H9 (cell line): Measurements from ENCODE around the gene MYL3. TPM values are rescaled to one million over a fixed set of nuclear protein-coding genes. Genes with fewer than 3 reads are reported as not detected.

Experiments used
- DNase-seq: peaks from one replicate; pipeline ENCODE4 v3.0.0-alpha.2; 2017
- H2AFZ ChIP-seq: one replicate; pipeline ENCODE4 v1.6.1; 2013; ENCODE audit warnings: mild to moderate bottlenecking, low read length, control low read depth, moderate library complexity
- H2AK5ac ChIP-seq: 2 replicates; pipeline ENCODE4 v1.6.1; 2013; ENCODE audit warnings: low read length, control low read depth, mixed read lengths; ENCODE audit not compliant: insufficient read length
- H2BK120ac ChIP-seq: one replicate; pipeline ENCODE4 v1.6.1; 2013; ENCODE audit warnings: low read depth, mild to moderate bottlenecking, low read length, control low read depth, inconsistent platforms; ENCODE audit not compliant: poor library complexity, severe bottlenecking
- H2BK12ac ChIP-seq: 2 replicates; pipeline ENCODE4 v1.6.1; 2013; ENCODE audit warnings: low read length, control low read depth, mixed read lengths, low read depth; ENCODE audit not compliant: insufficient read length
- H2BK15ac ChIP-seq: 2 replicates; pipeline ENCODE4 v1.6.1; 2013; ENCODE audit warnings: low read depth, low read length, control low read depth
- H2BK20ac ChIP-seq: one replicate; pipeline ENCODE4 v1.6.1; 2013; ENCODE audit warnings: low read depth, mild to moderate bottlenecking, low read length, control low read depth, inconsistent platforms; ENCODE audit not compliant: poor library complexity, severe bottlenecking
- H2BK5ac ChIP-seq: 2 replicates; pipeline ENCODE4 v1.6.1; 2013; ENCODE audit warnings: low read length, control low read depth, mixed read lengths; ENCODE audit not compliant: insufficient read length
- H3K14ac ChIP-seq: 2 replicates; pipeline ENCODE4 v1.6.1; 2013; ENCODE audit warnings: low read length, control low read depth; ENCODE audit not compliant: insufficient read depth
- H3K18ac ChIP-seq: 2 replicates; pipeline ENCODE4 v1.6.1; 2013; ENCODE audit warnings: low read depth, mild to moderate bottlenecking, mixed read lengths, low read length, control low read depth; ENCODE audit not compliant: insufficient read length
- H3K23ac ChIP-seq: 2 replicates; pipeline ENCODE4 v1.6.1; 2013; ENCODE audit warnings: low read length, control low read depth, mixed read lengths, low read depth; ENCODE audit not compliant: insufficient read length
- H3K23me2 ChIP-seq: 2 replicates; pipeline ENCODE4 v1.6.1; 2013; ENCODE audit warnings: low read depth, mild to moderate bottlenecking, mixed read lengths, low read length, control low read depth; ENCODE audit not compliant: insufficient read length, poor library complexity, severe bottlenecking
- H3K27ac ChIP-seq: 2 replicates; pipeline ENCODE4 v1.5.1; 2013; ENCODE audit warnings: low read length, control low read depth, mixed read lengths, low read depth; ENCODE audit not compliant: insufficient read length
- H3K27me3 ChIP-seq: 2 replicates; pipeline ENCODE4 v1.6.1; 2013; ENCODE audit warnings: low read length, control low read depth, inconsistent platforms; ENCODE audit not compliant: insufficient read depth
- H3K4ac ChIP-seq: 2 replicates; pipeline ENCODE4 v1.6.1; 2013; ENCODE audit warnings: low read depth, mild to moderate bottlenecking, control low read depth, inconsistent platforms, low read length, moderate library complexity
- H3K4me1 ChIP-seq: 2 replicates; pipeline ENCODE4 v1.6.1; 2013; ENCODE audit warnings: low read length, control low read depth, inconsistent platforms; ENCODE audit not compliant: insufficient read depth
- H3K4me2 ChIP-seq: 2 replicates; pipeline ENCODE4 v1.6.1; 2013; ENCODE audit warnings: low read length, control low read depth, mixed read lengths; ENCODE audit not compliant: insufficient read length, insufficient read depth
- H3K56ac ChIP-seq: 2 replicates; pipeline ENCODE4 v1.6.1; 2013; ENCODE audit warnings: low read depth, mild to moderate bottlenecking, mixed read lengths, low read length, control low read depth; ENCODE audit not compliant: insufficient read length
- H3K79me1 ChIP-seq: 2 replicates; pipeline ENCODE4 v1.6.1; 2013; ENCODE audit warnings: low read depth, mild to moderate bottlenecking, moderate library complexity, low read length, control low read depth, inconsistent platforms; ENCODE audit not compliant: insufficient read depth, poor library complexity, severe bottlenecking
- H3K79me2 ChIP-seq: 2 replicates; pipeline ENCODE4 v1.6.1; 2013; ENCODE audit warnings: low read length, control low read depth, inconsistent platforms; ENCODE audit not compliant: insufficient read depth
- H3K9ac ChIP-seq: 2 replicates; pipeline ENCODE4 v1.6.1; 2013; ENCODE audit warnings: low read length, control low read depth, mixed read lengths; ENCODE audit not compliant: insufficient read length; ENCODE audit errors: extremely low read depth
- H3K9me3 ChIP-seq: one replicate; pipeline ENCODE4 v1.6.1; 2013; ENCODE audit warnings: low read depth, low read length, inconsistent platforms; ENCODE audit not compliant: control insufficient read depth
- H3T11ph ChIP-seq: one replicate; pipeline ENCODE4 v1.6.1; 2013; ENCODE audit warnings: mild to moderate bottlenecking, low read length, control low read depth, inconsistent platforms
- H4K20me1 ChIP-seq: one replicate; pipeline ENCODE4 v1.6.1; 2013; ENCODE audit not compliant: control insufficient read depth, insufficient read length, insufficient read depth
- H4K5ac ChIP-seq: 2 replicates; pipeline ENCODE4 v1.6.1; 2013; ENCODE audit warnings: low read depth, mild to moderate bottlenecking, mixed read lengths, low read length, control low read depth; ENCODE audit not compliant: insufficient read length
- H4K8ac ChIP-seq: replicated peaks from 2 replicates; pipeline ENCODE4 v1.6.1; 2013; ENCODE audit warnings: low read length, control low read depth, mixed read lengths, low read depth; ENCODE audit not compliant: insufficient read length
- H4K91ac ChIP-seq: 2 replicates; pipeline ENCODE4 v1.6.1; 2013; ENCODE audit warnings: low read depth, mild to moderate bottlenecking, moderate library complexity, mixed read lengths, low read length, control low read depth; ENCODE audit not compliant: insufficient read length
- H3K27ac Mint-ChIP-seq, 3 experiments: 2 replicates in 2 of 3; 3 replicates in 1 of 3; pipeline ENCODE4 v1.8.0; 2020 to 2021; ENCODE audit warnings: mixed read lengths in 3 of 3, mild to moderate bottlenecking in 1 of 3, moderate library complexity in 1 of 3
- H3K27me3 Mint-ChIP-seq: 2 replicates; pipeline ENCODE4 v1.8.0; 2021; ENCODE audit warnings: low read depth, mild to moderate bottlenecking, moderate library complexity, mixed read lengths
- H3K36me3 Mint-ChIP-seq, 3 experiments: 2 replicates in 2 of 3; 3 replicates in 1 of 3; pipeline ENCODE4 v1.8.0; 2020 to 2021; ENCODE audit warnings: low read depth in 3 of 3, mixed read lengths in 3 of 3; ENCODE audit not compliant: insufficient read depth in 1 of 3
- H3K4me1 Mint-ChIP-seq, 2 experiments: 2 replicates each; pipeline ENCODE4 v1.8.0; 2020; ENCODE audit warnings: mixed read lengths in 2 of 2
- H3K4me3 Mint-ChIP-seq, 2 experiments: 2 replicates in 1 of 2; 3 replicates in 1 of 2; pipeline ENCODE4 v1.8.0; 2020 to 2021; ENCODE audit warnings: mild to moderate bottlenecking in 2 of 2, mixed read lengths in 2 of 2, moderate library complexity in 1 of 2
- H3K9me3 Mint-ChIP-seq, 2 experiments: 2 replicates in 1 of 2; 3 replicates in 1 of 2; pipeline ENCODE4 v1.8.0; 2020; ENCODE audit warnings: mild to moderate bottlenecking in 2 of 2, mixed read lengths in 2 of 2, moderate library complexity in 1 of 2
- WGBS: extraction: QIAGEN DNeasy Blood & Tissue Kit; methylation state at CpG from one replicate; pipeline ENCODE4 v1.1.7; 2013; ENCODE audit warnings: missing lambda C conversion rate, low lambda C conversion rate, mixed read lengths; ENCODE audit not compliant: insufficient read length; ENCODE audit errors: extremely low coverage; 5-methylcytosine and 5-hydroxymethylcytosine counted together
- total RNA-seq: library from RNA; stranded (reverse); gene quantifications from 2 replicates; pipeline ENCODE4 v1.2.1, GENCODE V29; 2021
- TF ChIP-seq, protein P1 (sequence below): fragments of 200-600 bp; sonication (generic); conservative IDR thresholded peaks from 3 replicates; pipeline ENCODE4 v1.8.0; 2021; ENCODE audit warnings: antibody characterized with exemption, mild to moderate bottlenecking

Gene MYL3
- total RNA-seq, 1 experiment from 2014 or later: 0.24 TPM

DNA sequence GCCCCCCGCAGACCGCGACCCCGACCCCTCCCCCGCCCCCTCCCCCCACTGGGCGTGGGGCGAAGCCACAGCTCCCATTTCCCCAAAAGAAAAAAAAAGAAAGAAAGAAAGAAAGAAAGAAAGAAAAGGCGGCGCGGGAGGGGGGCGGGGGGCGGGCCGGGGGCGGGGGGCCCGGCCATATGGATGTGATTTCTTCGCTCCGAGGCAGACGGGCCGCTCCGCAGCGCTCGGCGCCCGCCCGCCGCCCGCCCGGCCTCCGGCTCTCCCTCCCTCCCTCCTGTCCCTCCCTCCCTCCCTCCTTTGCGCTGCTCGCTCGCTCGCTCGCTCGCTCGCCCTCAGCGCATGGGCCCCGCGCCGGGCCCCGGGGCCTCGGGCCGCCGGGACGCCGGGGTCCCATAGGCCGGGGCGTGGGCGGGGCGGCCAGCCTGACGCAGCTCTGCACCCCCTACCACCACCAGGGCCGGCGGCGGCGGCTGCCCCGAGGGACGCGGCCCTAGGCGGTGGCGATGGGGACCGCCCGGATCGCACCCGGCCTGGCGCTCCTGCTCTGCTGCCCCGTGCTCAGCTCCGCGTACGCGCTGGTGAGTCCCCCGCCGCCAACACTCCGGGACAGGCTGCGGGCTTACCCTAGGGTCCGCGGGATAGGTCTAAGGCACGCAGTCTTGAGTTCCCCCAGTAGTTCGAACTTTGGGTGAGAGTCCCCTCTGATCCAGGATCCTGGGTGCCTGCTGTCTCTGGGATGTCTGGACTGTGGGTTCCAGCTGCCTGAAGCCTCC lies 20.0 kb upstream of the MYL3 start:
- no peak for DNase-seq
- Histone ChIP-seq H3T11ph (no peak overlapping the region), H4K5ac (no peak overlapping the region), H2BK120ac (no peak overlapping the region), H3K79me1 (no peaks in the 10 kb centered on the region), H2BK5ac (no peak overlapping the region), H3K56ac (no peak overlapping the region), H3K27me3 (peaks cover 61% of the 10 kb centered on the region), H3K27ac (no peak overlapping the region), H2BK12ac (no peak overlapping the region), H4K91ac (no peak overlapping the region), H3K23me2 (peaks cover 5% of the 10 kb centered on the region), H3K18ac (no peak overlapping the region), H3K14ac (no peak overlapping the region), H3K9ac (no peak overlapping the region), H3K4me2 (peak overlapping the region; percentile 68), H3K9me3 (no peaks in the 10 kb centered on the region), H2BK15ac (no peak overlapping the region), H2AFZ (no peak overlapping the region), H3K79me2 (no peaks in the 10 kb centered on the region), H2BK20ac (no peak overlapping the region), H3K4me1 (no peaks in the 10 kb centered on the region), H4K8ac (no peak overlapping the region), H3K4ac (no peak overlapping the region), H2AK5ac (no peak overlapping the region), H3K23ac (no peak overlapping the region), H4K20me1 (no peaks in the 10 kb centered on the region)
- Mint-ChIP-seq H3K27ac (no peak overlapping the region), H3K4me1 (peaks cover 23 to 40% of the 10 kb centered on the region in 2 experiments), H3K9me3 (no peaks in the 10 kb centered on the region; a peak in 1 of 5 replicates), H3K36me3 (no peaks in the 10 kb centered on the region), H3K27me3 (peaks cover 94% of the 10 kb centered on the region), H3K4me3 (peak overlapping the region; percentile 66 to 89)
- WGBS: no CpG with 5 or more reads among the region's 78 CpGs
- TF ChIP-seq, protein P1, sequence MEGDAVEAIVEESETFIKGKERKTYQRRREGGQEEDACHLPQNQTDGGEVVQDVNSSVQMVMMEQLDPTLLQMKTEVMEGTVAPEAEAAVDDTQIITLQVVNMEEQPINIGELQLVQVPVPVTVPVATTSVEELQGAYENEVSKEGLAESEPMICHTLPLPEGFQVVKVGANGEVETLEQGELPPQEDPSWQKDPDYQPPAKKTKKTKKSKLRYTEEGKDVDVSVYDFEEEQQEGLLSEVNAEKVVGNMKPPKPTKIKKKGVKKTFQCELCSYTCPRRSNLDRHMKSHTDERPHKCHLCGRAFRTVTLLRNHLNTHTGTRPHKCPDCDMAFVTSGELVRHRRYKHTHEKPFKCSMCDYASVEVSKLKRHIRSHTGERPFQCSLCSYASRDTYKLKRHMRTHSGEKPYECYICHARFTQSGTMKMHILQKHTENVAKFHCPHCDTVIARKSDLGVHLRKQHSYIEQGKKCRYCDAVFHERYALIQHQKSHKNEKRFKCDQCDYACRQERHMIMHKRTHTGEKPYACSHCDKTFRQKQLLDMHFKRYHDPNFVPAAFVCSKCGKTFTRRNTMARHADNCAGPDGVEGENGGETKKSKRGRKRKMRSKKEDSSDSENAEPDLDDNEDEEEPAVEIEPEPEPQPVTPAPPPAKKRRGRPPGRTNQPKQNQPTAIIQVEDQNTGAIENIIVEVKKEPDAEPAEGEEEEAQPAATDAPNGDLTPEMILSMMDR: no peak
